PC-9 (cell line): ENCODE results near the gene DNASE1L1.

Experiments
- CTCF ChIP-seq: fragments of 200-600 bp; sonication (generic); conservative IDR thresholded peaks from 2 replicates; pipeline ENCODE4 v1.6.1; 2017; ENCODE audit warnings: mixed run types, antibody characterized with exemption, mild to moderate bottlenecking, moderate library complexity
- EZH2 ChIP-seq: fragments of 200-600 bp; sonication (generic); IDR thresholded peaks from 2 replicates; pipeline ENCODE4 v1.8.0; 2017; ENCODE audit warnings: antibody characterized with exemption, low read depth

GRCh38 chrX:154401045-154401799 is 7.8 kb downstream of the DNASE1L1 start:
- TF ChIP-seq EZH2: no peak
- TF ChIP-seq CTCF: no peak
